ENCODE data around the gene POFUT1. TPM values are rescaled to one million over a fixed set of nuclear protein-coding genes. Genes with fewer than 3 reads are reported as not detected.
A peak's percentile ranks its signal among the peaks of the same experiment; 100 is the strongest.

Gene POFUT1
- total RNA-seq, 1 experiment from 2014 or later: 56.6 TPM

- Histone ChIP-seq H3K9me3 (no peaks in the 10 kb centered on the region), H3K4me3 (peak within 1 kb of the TSS; percentile 90), H3K27me3 (no peaks in the 10 kb centered on the region), H3K36me3 (peaks cover 5% of the 10 kb centered on the region; the same call in 1 of the 2 replicates)
- peak; percentile 92 for DNase-seq
These were observed 69.9 kb downstream of the POFUT1 start, which contains the start of gene KIF3B for GRCh38 chr20:32277361-32278198. Gene KIF3B (plus strand): TSS chr20:32277651. CDS start chr20:32309778, 32,127 bp downstream.

GRCh38 chr20:32278199-32278643 is 70.5 kb downstream of the POFUT1 start:
- H3K27me3 ChIP-seq: no peaks in the 10 kb centered on the region
- H3K4me3 ChIP-seq: peak overlapping the region; percentile 90
- H3K36me3 ChIP-seq: peaks cover 5% of the 10 kb centered on the region; the same call in 1 of the 2 replicates
- DNase-seq: no peak
- H3K9me3 ChIP-seq: no peaks in the 10 kb centered on the region

- Histone ChIP-seq H3K27me3 (no peaks in the 10 kb centered on the region), H3K4me3 (no peak overlapping the region), H3K36me3 (peaks cover 5% of the 10 kb centered on the region; the same call in 1 of the 2 replicates), H3K9me3 (no peaks in the 10 kb centered on the region)
- no peak for DNase-seq
These were observed 74.0 kb downstream of the POFUT1 start for GRCh38 chr20:32281711-32282110.

- no peak for DNase-seq
- no peak overlapping the region for H3K4me3 ChIP-seq
- H3K9me3 ChIP-seq: no peaks in the 10 kb centered on the region
- H3K27me3 ChIP-seq: no peaks in the 10 kb centered on the region
- peaks cover 5% of the 10 kb centered on the region; the same call in 1 of the 2 replicates for H3K36me3 ChIP-seq
These were observed 74.8 kb downstream of the POFUT1 start for GRCh38 chr20:32282461-32282860.

GRCh38 chr20:32285082-32285620 is 77.5 kb downstream of the POFUT1 start:
- no peak for DNase-seq
- Histone ChIP-seq H3K36me3 (peaks cover 5% of the 10 kb centered on the region; the same call in 1 of the 2 replicates), H3K4me3 (no peak overlapping the region), H3K27me3 (no peaks in the 10 kb centered on the region), H3K9me3 (no peaks in the 10 kb centered on the region)

- Histone ChIP-seq H3K27me3 (no peaks in the 10 kb centered on the region), H3K36me3 (peaks cover 4% of the 10 kb centered on the region; the same call in 1 of the 2 replicates), H3K4me3 (no peak overlapping the region), H3K9me3 (no peaks in the 10 kb centered on the region)
- no peak for DNase-seq
These were observed 78.1 kb downstream of the POFUT1 start for GRCh38 chr20:32285621-32286371.

- no peaks in the 10 kb centered on the region; the same call in 1 of the 2 replicates for H3K36me3 ChIP-seq
- H3K27me3 ChIP-seq: no peaks in the 10 kb centered on the region
- no peak overlapping the region for H3K4me3 ChIP-seq
- no peak for DNase-seq
- H3K9me3 ChIP-seq: no peaks in the 10 kb centered on the region
These were observed 79.6 kb downstream of the POFUT1 start for GRCh38 chr20:32287231-32287638.

Other genes starting within 250 kb of the POFUT1 start
- not detected in 2 replicates for gene XKR7, start 239.7 kb upstream of the POFUT1 start, total RNA-seq (2014; rRNA removed; shearing (Covaris generic); ENCODE audit: low replicate concordance)
- not detected in 2 replicates for gene CCM2L, start 197.4 kb upstream of the POFUT1 start, total RNA-seq (2014; rRNA removed; shearing (Covaris generic); ENCODE audit: low replicate concordance)
- not detected in 2 replicates for gene HCK, start 155.6 kb upstream of the POFUT1 start, total RNA-seq (2014; rRNA removed; shearing (Covaris generic); ENCODE audit: low replicate concordance)
- 4.3 and 7.4 TPM in 2 replicates for gene TM9SF4, start 98.2 kb upstream of the POFUT1 start, total RNA-seq (2014; rRNA removed; shearing (Covaris generic); ENCODE audit: low replicate concordance)
- gene PLAGL2, start 137 bp upstream of the POFUT1 start, total RNA-seq (2014; rRNA removed; shearing (Covaris generic); ENCODE audit: low replicate concordance): 0.40 and 0.49 TPM in 2 replicates
- 6.8 and 7.0 TPM in 2 replicates for gene KIF3B, start 69.8 kb downstream of the POFUT1 start, total RNA-seq (2014; rRNA removed; shearing (Covaris generic); ENCODE audit: low replicate concordance)
- gene ASXL1, start 150.5 kb downstream of the POFUT1 start, total RNA-seq (2014; rRNA removed; shearing (Covaris generic); ENCODE audit: low replicate concordance): 25.2 and 39.8 TPM in 2 replicates

Measured in MG63 (cell line).